Prostate gland (tissue), 2 donors: ENCODE data around the gene CDC40.

Source experiments
- POLR2A ChIP-seq: fragments of 450-650 bp; IDR thresholded peaks from one replicate; pipeline ENCODE4 v1.6.1; 2016; ENCODE audit warnings: antibody characterized with exemption, mild to moderate bottlenecking
- TF ChIP-seq, protein P1 (sequence below), 4 experiments: fragments of 200-600 bp in 2 of 4; fragments of 450-650 bp in 2 of 4; sonication (generic) in 2 of 4; IDR thresholded peaks; 1 replicate in 3 of 4; 2 replicates in 1 of 4; pipeline ENCODE4 v1.5.1; 2016 to 2019; ENCODE audit warnings: antibody characterized with exemption in 4 of 4, mild to moderate bottlenecking in 2 of 4, moderate library complexity in 2 of 4

GRCh38 chr6:110147870-110148269 lies 32.4 kb upstream of the CDC40 start:
- TF ChIP-seq, protein P1, sequence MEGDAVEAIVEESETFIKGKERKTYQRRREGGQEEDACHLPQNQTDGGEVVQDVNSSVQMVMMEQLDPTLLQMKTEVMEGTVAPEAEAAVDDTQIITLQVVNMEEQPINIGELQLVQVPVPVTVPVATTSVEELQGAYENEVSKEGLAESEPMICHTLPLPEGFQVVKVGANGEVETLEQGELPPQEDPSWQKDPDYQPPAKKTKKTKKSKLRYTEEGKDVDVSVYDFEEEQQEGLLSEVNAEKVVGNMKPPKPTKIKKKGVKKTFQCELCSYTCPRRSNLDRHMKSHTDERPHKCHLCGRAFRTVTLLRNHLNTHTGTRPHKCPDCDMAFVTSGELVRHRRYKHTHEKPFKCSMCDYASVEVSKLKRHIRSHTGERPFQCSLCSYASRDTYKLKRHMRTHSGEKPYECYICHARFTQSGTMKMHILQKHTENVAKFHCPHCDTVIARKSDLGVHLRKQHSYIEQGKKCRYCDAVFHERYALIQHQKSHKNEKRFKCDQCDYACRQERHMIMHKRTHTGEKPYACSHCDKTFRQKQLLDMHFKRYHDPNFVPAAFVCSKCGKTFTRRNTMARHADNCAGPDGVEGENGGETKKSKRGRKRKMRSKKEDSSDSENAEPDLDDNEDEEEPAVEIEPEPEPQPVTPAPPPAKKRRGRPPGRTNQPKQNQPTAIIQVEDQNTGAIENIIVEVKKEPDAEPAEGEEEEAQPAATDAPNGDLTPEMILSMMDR (IDR thresholded peaks at IDR 0.05), result no peak
- TF ChIP-seq POLR2A, result no peak
